Measurements from ENCODE around the gene ACSL6.

ACSL6 gene

GRCh38 chr5:131984956-131985665 lies 26.3 kb downstream of the ACSL6 start:
- H3K27me3 Mint-ChIP-seq (ENCODE audit: low read depth, poor library complexity), result peaks cover 5% of the 10 kb centered on the region
- no peak for TF ChIP-seq CTCF (IDR thresholded peaks at IDR 0.05)
- no peak for DNase-seq
- peaks cover 22% of the 10 kb centered on the region for H3K4me1 Mint-ChIP-seq
- no peak overlapping the region for H3K4me3 Mint-ChIP-seq
- H3K36me3 Mint-ChIP-seq (ENCODE audit: low read depth), result no peaks in the 10 kb centered on the region
- H3K27ac Mint-ChIP-seq, result no peak overlapping the region
- no peaks in the 10 kb centered on the region for H3K9me3 Mint-ChIP-seq

- no peak overlapping the region for H3K4me3 Mint-ChIP-seq
- no peaks in the 10 kb centered on the region for H3K36me3 Mint-ChIP-seq (ENCODE audit: low read depth)
- TF ChIP-seq CTCF (IDR thresholded peaks at IDR 0.05), result no peak
- peaks cover 22% of the 10 kb centered on the region for H3K4me1 Mint-ChIP-seq
- no peaks in the 10 kb centered on the region for H3K9me3 Mint-ChIP-seq
- H3K27me3 Mint-ChIP-seq (ENCODE audit: low read depth, poor library complexity), result peaks cover 5% of the 10 kb centered on the region
- H3K27ac Mint-ChIP-seq, result no peak overlapping the region
- DNase-seq, result peak; percentile 16
These were observed 28.1 kb downstream of the ACSL6 start for GRCh38 chr5:131983244-131983771.

- Mint-ChIP-seq H3K4me1 (peaks cover 22% of the 10 kb centered on the region), H3K36me3 (ENCODE audit: low read depth) (no peaks in the 10 kb centered on the region), H3K9me3 (no peaks in the 10 kb centered on the region), H3K27me3 (ENCODE audit: low read depth, poor library complexity) (peaks cover 5% of the 10 kb centered on the region), H3K27ac (peak overlapping the region; percentile 57), H3K4me3 (no peak overlapping the region)
- TF ChIP-seq CTCF (IDR thresholded peaks at IDR 0.05), result no peak
- DNase-seq, result no peak
These were observed 29.9 kb downstream of the ACSL6 start for GRCh38 chr5:131981516-131981915.

GRCh38 chr5:131980696-131981095 lies 30.8 kb downstream of the ACSL6 start:
- DNase-seq, result no peak
- no peaks in the 10 kb centered on the region for H3K36me3 Mint-ChIP-seq (ENCODE audit: low read depth)
- H3K9me3 Mint-ChIP-seq, result no peaks in the 10 kb centered on the region
- H3K27me3 Mint-ChIP-seq (ENCODE audit: low read depth, poor library complexity), result peaks cover 3% of the 10 kb centered on the region
- peaks cover 24% of the 10 kb centered on the region for H3K4me1 Mint-ChIP-seq
- no peak overlapping the region for H3K27ac Mint-ChIP-seq
- H3K4me3 Mint-ChIP-seq, result no peak overlapping the region
- TF ChIP-seq CTCF (IDR thresholded peaks at IDR 0.05), result no peak

GRCh38 chr5:131979816-131980215 lies 31.6 kb downstream of the ACSL6 start:
- Mint-ChIP-seq H3K27me3 (ENCODE audit: low read depth, poor library complexity) (peaks cover 3% of the 10 kb centered on the region), H3K36me3 (ENCODE audit: low read depth) (no peaks in the 10 kb centered on the region), H3K27ac (no peak overlapping the region), H3K4me3 (no peak overlapping the region), H3K9me3 (no peaks in the 10 kb centered on the region), H3K4me1 (peaks cover 32% of the 10 kb centered on the region)
- no peak for DNase-seq
- TF ChIP-seq CTCF (IDR thresholded peaks at IDR 0.05), result no peak

- no peak for TF ChIP-seq CTCF (IDR thresholded peaks at IDR 0.05)
- H3K9me3 Mint-ChIP-seq, result no peaks in the 10 kb centered on the region
- no peak overlapping the region for H3K27ac Mint-ChIP-seq
- DNase-seq, result no peak
- H3K4me3 Mint-ChIP-seq, result no peak overlapping the region
- no peaks in the 10 kb centered on the region for H3K36me3 Mint-ChIP-seq (ENCODE audit: low read depth)
- peaks cover 7% of the 10 kb centered on the region for H3K27me3 Mint-ChIP-seq (ENCODE audit: low read depth, poor library complexity)
- peaks cover 13% of the 10 kb centered on the region for H3K4me1 Mint-ChIP-seq
These were observed 34.2 kb downstream of the ACSL6 start for GRCh38 chr5:131977212-131977604.
